Prostate gland (tissue), 2 donors: ENCODE results near the gene RAET1E. TPM values are rescaled to one million over a fixed set of nuclear protein-coding genes. Genes with fewer than 3 reads are reported as not detected.
"Not testable (repeated sequence)": the region's sequence is repeated elsewhere in the genome, so short reads cannot be mapped to it uniquely, and the experiment has no call there.

Experiments
- DNase-seq: peaks from one replicate; pipeline ENCODE4 v3.0.0-alpha.2; 2019; ENCODE audit warnings: low spot score
- H3K27ac ChIP-seq, 2 donors: fragments of 200-600 bp; sonication (generic); 2 replicates each; pipeline ENCODE4 v1.5.1; 2017 to 2019
- H3K27me3 ChIP-seq: fragments of 200-600 bp; sonication (generic); replicated peaks from 2 replicates; pipeline ENCODE4 v1.5.1; 2019; ENCODE audit not compliant: insufficient read depth
- H3K36me3 ChIP-seq, 2 donors: fragments of 200-600 bp; sonication (generic); 1 replicate in 1 of 2; 2 replicates in 1 of 2; pipeline versions ENCODE4 v1.5.1 to v1.8.1; 2017 to 2019
- H3K4me1 ChIP-seq: fragments of 200-600 bp; sonication (generic); replicated peaks from 2 replicates; pipeline ENCODE4 v1.5.1; 2019
- H3K4me3 ChIP-seq, 2 donors: fragments of 200-600 bp; sonication (generic); 2 replicates each; pipeline ENCODE4 v1.5.1; 2017 to 2019
- H3K9me3 ChIP-seq: fragments of 200-600 bp; sonication (generic); 2 replicates; pipeline ENCODE4 v1.5.1; 2017
- CTCF ChIP-seq, 4 experiments: fragments of 200-600 bp in 2 of 4; fragments of 450-650 bp in 2 of 4; sonication (generic) in 2 of 4; IDR thresholded peaks; 1 replicate in 3 of 4; 2 replicates in 1 of 4; pipeline ENCODE4 v1.5.1; 2016 to 2019; ENCODE audit warnings: antibody characterized with exemption in 4 of 4, mild to moderate bottlenecking in 2 of 4, moderate library complexity in 2 of 4
- POLR2A ChIP-seq: fragments of 450-650 bp; IDR thresholded peaks from one replicate; pipeline ENCODE4 v1.6.1; 2016; ENCODE audit warnings: antibody characterized with exemption, mild to moderate bottlenecking
- POLR2AphosphoS5 ChIP-seq: sonication (generic); formaldehyde crosslinking; IDR thresholded peaks from one replicate; pipeline ENCODE4 v1.6.1; 2017; ENCODE audit warnings: antibody characterized with exemption
- WGBS: methylation state at CpG from one replicate; pipeline ENCODE4 v1.1.5; 2018; 5-methylcytosine and 5-hydroxymethylcytosine counted together
- intact Hi-C: fragments of 100-400 bp; cut with DNase I; formaldehyde crosslinking; loops from one replicate; pipeline ENCODE4 v1.14.2; 2022
- total RNA-seq, 2 donors: library from RNA; depleted of rRNA; stranded (reverse); fragments of >200 nt; gene quantifications; one replicate each; pipeline ENCODE4 v1.1.0, GENCODE V29; 2016

Gene RAET1E
- total RNA-seq, 2 donors from 2014 or later: 0.23 to 0.77 TPM

DNA sequence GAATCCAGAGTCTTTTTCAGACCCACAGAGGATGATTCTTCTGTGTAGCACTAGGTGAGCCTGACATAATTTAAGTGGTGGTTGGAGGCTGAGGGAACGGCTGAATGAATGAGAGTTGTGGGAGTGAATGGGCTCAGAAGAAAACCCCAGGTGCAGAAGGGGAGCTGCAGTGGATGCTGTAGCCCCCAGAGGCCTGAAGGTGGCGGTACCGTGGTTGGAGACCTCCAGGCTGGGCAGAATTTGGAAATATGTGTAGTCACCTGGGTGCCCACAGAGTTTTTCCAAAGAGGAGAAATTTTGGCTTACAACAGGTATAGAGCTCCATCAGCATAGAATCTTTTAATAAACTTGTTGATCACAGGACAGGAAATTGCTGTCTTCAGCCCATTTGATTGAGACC is 31.5 kb upstream of the RAET1E start:
- H3K36me3 ChIP-seq: no peaks in the 10 kb centered on the region
- TF ChIP-seq POLR2A: no peak
- TF ChIP-seq POLR2AphosphoS5: no peak
- TF ChIP-seq CTCF (IDR thresholded peaks at IDR 0.05): no peak
- no peak overlapping the region for H3K4me3 ChIP-seq
- intact Hi-C loops: loop anchor here (10.0 kb wide), 2 partner anchors 205 to 365 kb away; partner anchors contain the start of gene GINM1
- no peaks in the 10 kb centered on the region for H3K27me3 ChIP-seq
- no peaks in the 10 kb centered on the region for H3K9me3 ChIP-seq
- WGBS: 13% methylated on average over 3 of the region's 3 CpGs
- DNase-seq: no peak
- H3K4me1 ChIP-seq: no peaks in the 10 kb centered on the region
- H3K27ac ChIP-seq: no peak overlapping the region

GRCh38 chr6:149927025-149927424 is 29.1 kb upstream of the RAET1E start:
- not testable (repeated sequence) for H3K9me3 ChIP-seq, H3K4me1 ChIP-seq, H3K4me3 ChIP-seq, H3K27ac ChIP-seq, H3K27me3 ChIP-seq, H3K36me3 ChIP-seq, DNase-seq
- intact Hi-C loops: loop anchor here (10.0 kb wide), 2 partner anchors 202 to 362 kb away; partner anchors contain the start of gene GINM1
- WGBS: 89% methylated on average over 4 of the region's 4 CpGs

DNA sequence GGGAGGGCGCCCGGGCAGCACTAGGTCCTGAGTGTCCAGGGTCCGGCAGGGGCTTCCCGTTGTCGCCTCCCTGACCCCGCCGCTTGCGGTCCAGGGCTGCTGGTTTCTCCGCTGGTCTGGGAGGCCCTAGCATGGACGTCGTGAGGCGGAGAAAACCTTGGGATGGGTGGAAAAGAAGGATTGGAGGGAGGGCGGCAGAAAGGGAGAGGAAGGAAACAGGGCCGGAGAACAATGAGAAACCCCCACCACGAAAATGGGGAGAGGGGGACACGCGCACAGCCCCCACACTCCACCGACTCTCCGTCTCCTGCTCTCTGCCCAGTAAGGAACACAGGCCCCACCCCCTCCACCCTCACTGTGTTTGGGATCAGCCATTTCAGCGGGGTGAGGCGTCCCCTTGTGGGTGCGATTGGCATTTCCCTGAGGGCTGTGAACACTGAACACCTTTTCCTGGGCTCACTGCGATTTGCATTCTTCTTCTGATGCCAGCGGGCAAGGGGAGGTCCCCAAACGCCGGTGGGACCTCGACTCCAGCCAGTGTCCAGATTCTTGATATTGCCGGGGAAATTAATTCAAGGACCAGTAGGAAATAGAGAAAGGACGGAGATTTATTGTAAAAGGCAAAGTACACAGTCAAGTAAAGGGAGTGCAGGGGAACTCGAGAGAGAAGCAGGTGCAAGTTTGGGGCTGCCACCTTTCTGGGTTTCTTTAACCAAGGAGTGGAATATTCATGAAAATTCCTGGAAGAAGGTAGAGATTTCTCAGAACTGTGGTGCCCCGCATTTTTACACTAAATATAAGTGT is 28.3 kb upstream of the RAET1E start:
- 3% methylated on average over 31 of the region's 31 CpGs for WGBS
- no peaks in the 10 kb centered on the region for H3K27me3 ChIP-seq
- H3K4me1 ChIP-seq: no peaks in the 10 kb centered on the region
- H3K4me3 ChIP-seq: peak overlapping the region; percentile 39 to 41
- H3K9me3 ChIP-seq: no peaks in the 10 kb centered on the region
- TF ChIP-seq POLR2A: no peak
- peak; percentile 45 for TF ChIP-seq POLR2AphosphoS5
- TF ChIP-seq CTCF (IDR thresholded peaks at IDR 0.05): peak; percentile 74 to 96 (median 88)
- H3K27ac ChIP-seq: peak overlapping the region; percentile 35 to 52
- DNase-seq: peak; percentile 90
- no peaks in the 10 kb centered on the region for H3K36me3 ChIP-seq
- intact Hi-C loops: loop anchor here (1.0 to 10.0 kb wide), 3 partner anchors 92 to 361 kb away; partner anchors contain the start of gene GINM1

DNA sequence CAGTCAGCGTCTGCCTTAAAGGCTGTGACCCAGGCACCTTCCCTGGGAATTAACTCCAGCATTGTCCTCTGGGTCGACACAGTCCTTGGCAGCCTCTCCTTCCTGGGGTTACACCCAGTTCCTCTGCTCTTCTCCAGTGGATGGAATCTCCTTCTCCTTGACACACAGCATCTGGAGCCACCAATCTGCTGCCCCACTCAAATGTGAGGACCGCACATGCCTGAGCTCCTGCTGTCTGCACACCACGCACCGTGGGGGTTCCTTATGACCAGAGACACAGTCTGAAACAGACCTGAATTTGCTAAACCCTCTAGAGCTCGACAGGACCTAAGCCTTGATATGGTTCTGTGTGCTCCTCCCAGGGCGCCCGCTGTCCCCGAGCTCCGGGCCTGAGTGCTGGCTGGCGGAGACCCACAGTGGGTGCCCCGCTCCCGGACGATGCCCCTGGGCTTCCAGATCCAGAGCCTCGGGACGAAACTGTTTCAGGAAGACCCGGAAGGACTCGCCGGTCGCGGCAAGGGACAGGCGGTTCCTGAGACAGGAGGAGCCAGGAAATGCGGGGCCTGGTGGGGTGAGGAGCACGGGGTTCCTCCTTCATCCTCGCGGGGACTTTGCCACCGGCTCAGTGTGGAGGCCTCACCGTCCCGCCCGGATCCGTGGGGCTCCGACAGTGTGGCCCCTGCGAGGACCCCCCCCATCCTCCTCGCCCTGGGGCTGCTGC is 27.5 kb upstream of the RAET1E start:
- DNase-seq: no peak
- no peaks in the 10 kb centered on the region for H3K27me3 ChIP-seq
- peak overlapping the region; percentile 39 to 41 for H3K4me3 ChIP-seq
- peak overlapping the region; percentile 35 to 52 for H3K27ac ChIP-seq
- TF ChIP-seq POLR2A (no peak), POLR2AphosphoS5 (no peak), CTCF (IDR thresholded peaks at IDR 0.05) (no peak)
- WGBS: 17% methylated on average over 24 of the region's 34 CpGs
- intact Hi-C loops: loop anchor here (10.0 kb wide), 2 partner anchors 201 to 361 kb away; partner anchors contain the start of gene GINM1
- H3K36me3 ChIP-seq: no peaks in the 10 kb centered on the region
- no peaks in the 10 kb centered on the region for H3K4me1 ChIP-seq
- no peaks in the 10 kb centered on the region for H3K9me3 ChIP-seq

GRCh38 chr6:149924933-149925252 is 27.0 kb upstream of the RAET1E start:
- no peaks in the 10 kb centered on the region for H3K9me3 ChIP-seq
- intact Hi-C loops: loop anchor here (10.0 kb wide), 2 partner anchors 200 to 360 kb away; partner anchors contain the start of gene GINM1
- no peak for TF ChIP-seq POLR2A
- no peak for TF ChIP-seq CTCF (IDR thresholded peaks at IDR 0.05)
- no peak for TF ChIP-seq POLR2AphosphoS5
- no peaks in the 10 kb centered on the region for H3K4me1 ChIP-seq
- no peak overlapping the region for H3K27ac ChIP-seq
- WGBS: 98% methylated on average over 4 of the region's 4 CpGs
- H3K27me3 ChIP-seq: no peaks in the 10 kb centered on the region
- H3K4me3 ChIP-seq: no peak overlapping the region
- no peaks in the 10 kb centered on the region for H3K36me3 ChIP-seq
- DNase-seq: no peak
